Prostate gland (tissue), 2 donors: ENCODE measurements around the gene ASPDH.

Source experiments
- CTCF ChIP-seq, 4 experiments: fragments of 200-600 bp in 2 of 4; fragments of 450-650 bp in 2 of 4; sonication (generic) in 2 of 4; IDR thresholded peaks; 1 replicate in 3 of 4; 2 replicates in 1 of 4; pipeline ENCODE4 v1.5.1; 2016 to 2019; ENCODE audit warnings: antibody characterized with exemption in 4 of 4, mild to moderate bottlenecking in 2 of 4, moderate library complexity in 2 of 4
- POLR2A ChIP-seq: fragments of 450-650 bp; IDR thresholded peaks from one replicate; pipeline ENCODE4 v1.6.1; 2016; ENCODE audit warnings: antibody characterized with exemption, mild to moderate bottlenecking
- POLR2AphosphoS5 ChIP-seq: sonication (generic); formaldehyde crosslinking; IDR thresholded peaks from one replicate; pipeline ENCODE4 v1.6.1; 2017; ENCODE audit warnings: antibody characterized with exemption

DNA sequence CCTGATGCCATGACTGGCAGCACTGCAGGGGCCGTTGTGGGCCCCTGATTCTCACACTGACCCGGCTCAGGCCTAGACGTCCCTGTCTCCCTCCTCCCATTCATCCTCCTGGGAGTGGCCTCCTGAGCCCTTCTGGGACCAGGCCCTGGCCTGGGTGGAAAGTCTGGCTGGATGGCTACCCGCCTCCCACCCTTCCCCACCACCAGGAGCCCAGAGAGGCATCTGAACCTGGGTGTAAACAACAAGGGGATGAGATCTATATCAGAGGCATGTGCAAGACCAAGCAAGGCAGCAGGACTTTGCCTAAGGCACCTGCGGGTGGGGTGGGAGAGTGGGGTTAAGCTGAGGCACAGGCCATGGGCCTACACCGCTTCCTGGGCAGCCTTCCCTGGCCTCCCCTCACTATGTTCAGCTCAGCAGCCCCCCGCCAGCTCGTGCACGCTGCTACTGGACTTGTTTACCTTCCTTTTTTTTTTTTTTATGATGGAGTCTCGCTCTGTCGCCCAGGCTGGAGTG lies 22.0 kb upstream of the ASPDH start:
- TF ChIP-seq CTCF (IDR thresholded peaks at IDR 0.05) (no peak), POLR2AphosphoS5 (no peak), POLR2A (no peak)
